NCI-H446 treated with DMSO at 0.1 percent for 48 hours (cell line): ENCODE data around the gene DNAJC9.
"Not testable (repeated sequence)": the region's sequence is repeated elsewhere in the genome, so short reads cannot be mapped to it uniquely, and the experiment has no call there.

ENCODE experiments used
- DNase-seq: peaks from one replicate; lab custom pipeline; 2025; lab: John Stamatoyannopoulos, UW

DNAJC9 gene, protein sequence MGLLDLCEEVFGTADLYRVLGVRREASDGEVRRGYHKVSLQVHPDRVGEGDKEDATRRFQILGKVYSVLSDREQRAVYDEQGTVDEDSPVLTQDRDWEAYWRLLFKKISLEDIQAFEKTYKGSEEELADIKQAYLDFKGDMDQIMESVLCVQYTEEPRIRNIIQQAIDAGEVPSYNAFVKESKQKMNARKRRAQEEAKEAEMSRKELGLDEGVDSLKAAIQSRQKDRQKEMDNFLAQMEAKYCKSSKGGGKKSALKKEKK

DNA sequence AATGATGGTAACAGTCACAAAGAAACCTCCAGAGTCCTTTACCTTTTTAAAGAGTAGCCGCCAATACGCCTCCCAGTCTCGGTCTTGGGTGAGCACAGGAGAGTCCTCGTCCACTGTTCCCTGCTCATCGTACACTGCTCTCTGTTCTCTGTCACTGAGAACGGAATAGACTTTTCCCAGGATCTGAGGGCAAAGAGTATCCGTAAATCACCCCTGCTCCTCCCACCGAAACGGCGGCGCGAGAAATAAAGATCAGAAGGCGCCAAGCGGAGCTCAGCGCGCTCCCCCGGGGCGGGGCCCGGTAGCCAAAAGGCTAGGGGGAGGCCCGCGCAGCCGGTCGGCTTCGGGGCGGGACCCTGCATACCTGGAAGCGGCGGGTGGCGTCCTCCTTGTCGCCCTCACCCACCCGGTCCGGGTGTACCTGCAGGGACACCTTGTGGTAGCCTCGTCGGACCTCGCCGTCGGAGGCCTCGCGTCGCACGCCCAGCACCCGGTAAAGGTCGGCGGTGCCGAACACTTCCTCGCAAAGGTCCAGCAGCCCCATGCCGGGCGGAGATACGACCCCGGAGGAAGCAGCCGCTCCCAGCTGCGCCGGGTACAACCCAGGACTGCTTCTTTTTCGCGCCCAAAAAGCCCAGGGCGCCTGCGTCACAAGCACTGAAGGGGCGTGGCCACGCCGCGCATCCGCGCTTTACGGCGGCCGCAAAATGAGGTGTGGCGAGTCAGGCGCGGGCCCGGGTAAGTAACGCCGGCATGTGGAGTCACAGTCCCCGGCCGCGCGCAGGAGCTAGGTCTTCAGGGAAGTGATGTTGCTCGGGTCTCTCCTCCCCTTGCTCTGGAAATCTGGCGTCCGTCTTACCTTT, at the start of gene DNAJC9:
TSS of gene DNAJC9 (minus strand) at position 610 of the 863 bp plus-strand sequence. CDS start at position 544, 66 bp downstream.
- peak; percentile 81 for DNase-seq

DNA sequence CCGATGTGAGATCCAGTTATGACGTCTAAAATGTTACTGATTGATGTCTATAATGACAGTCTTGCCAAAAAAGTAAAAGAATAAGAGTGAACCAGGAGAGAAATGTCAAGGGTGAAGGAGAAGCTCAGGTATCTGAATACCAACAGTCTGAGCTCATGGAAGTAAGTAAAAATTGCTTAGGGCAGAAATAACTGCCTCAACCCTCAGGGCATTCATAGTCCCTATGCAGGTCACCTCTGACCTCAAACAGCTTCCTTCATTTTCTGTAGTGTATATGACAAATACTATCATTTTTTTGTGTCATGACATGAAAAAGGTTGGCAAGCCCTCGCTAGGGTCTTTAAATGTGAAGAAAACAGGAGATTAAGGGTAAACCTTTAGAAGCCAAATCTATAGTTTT, 46.4 kb upstream of the DNAJC9 start:
- DNase-seq, result no peak

DNA sequence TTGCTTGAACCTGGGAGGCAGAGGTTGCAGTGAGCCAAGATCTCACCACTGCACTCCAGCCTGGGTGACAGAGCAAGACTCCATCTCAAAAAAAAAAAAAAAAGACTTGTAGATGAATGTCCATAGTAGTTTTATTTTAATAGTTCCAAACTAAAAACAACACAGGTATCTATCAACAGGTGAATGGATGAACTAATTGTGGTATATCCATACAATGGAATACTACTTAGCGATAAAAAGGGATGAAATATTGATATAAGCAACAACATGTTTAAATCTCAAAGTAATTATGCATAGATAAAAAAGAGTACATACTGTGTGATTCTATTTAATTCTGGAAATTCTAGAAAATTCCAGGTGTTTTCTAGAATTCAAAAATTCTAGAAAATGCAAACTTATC, 42.9 kb upstream of the DNAJC9 start:
- DNase-seq, result no peak

DNA sequence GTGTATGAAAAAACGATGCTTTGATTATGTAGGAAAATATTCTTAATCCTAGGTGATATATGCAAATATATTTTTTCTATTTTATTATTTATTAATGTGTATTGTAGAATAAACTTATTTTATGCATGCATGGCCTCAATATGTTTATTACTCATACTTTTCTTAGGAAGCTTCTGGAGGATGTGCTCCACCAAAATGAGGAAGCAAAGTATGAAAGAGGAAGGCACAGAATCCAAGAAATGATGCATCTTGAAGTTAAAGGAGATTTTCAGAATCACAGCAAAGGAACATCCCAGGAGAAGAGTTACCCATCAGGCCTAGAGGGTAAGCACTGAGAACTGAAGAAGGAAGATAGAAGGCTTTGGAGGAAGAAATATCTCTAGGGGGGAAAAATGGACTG, 40.4 kb upstream of the DNAJC9 start:
- no peak for DNase-seq

DNA sequence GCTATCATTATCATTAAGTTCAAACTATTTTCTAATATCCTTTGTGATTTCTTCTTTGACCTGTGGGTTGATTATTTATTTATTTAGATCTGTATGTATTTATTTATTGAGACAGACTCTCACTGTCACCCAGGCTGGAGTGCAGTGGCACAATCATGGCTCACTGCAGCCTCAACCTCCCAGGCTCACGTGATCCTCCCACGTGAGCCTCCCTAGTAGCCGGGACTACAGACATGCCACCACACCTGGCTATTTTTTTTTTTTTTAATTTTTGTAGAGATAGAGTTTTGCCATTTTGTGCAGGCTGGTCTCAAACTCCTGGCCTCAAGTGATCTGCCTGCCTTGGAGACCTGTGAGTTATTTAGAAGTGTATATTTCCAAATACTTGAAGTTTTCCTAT, 34.0 kb upstream of the DNAJC9 start:
- no peak for DNase-seq

DNA sequence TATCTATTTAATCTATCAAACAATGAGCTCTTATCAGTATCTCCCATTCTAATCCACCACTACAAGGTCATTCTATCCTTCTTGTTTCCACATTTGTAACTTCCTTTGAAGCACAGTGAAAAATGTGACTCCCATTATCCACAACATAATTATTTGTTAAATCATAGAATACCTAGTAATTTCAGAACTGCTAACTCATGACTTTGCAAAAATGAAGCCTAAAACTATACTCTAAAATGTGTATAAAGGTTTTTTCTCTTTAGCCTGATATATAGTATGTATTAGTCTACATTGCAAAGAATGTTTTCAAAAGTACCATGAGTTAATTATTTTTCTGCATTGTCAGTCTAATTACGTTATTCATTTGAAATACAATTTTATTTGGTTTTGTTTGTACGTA, 17.4 kb upstream of the DNAJC9 start:
- no peak for DNase-seq

DNA sequence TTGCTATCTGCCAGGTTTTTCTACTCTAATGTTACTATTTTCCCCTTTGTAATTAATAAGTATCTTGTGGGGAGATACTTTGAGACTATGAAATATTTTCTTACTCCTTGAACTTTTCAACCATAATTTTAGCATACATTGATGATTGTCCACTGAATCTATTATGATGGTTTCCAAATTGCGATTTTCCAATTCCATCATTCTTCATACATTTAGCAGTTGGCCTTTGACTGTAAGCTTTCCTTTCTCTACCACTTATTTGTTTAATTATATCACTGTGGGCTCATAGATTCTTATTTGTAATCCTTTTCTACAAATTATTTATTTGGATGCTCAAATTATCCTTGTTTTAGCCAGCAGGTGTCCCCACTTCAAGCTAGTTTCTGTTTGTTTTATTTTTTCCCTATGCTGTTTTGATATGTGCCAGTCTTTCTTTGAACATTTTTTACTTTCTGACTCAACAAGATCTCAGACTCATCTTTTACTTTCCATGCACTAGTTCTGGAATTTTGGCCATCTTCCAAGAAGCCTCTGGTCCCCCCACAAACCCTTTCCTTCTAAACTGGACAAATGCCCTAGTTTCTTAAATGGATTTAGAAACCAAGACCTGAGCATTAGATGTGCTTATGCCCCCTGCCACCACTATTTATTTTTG, 16.8 kb upstream of the DNAJC9 start:
- no peak for DNase-seq

DNA sequence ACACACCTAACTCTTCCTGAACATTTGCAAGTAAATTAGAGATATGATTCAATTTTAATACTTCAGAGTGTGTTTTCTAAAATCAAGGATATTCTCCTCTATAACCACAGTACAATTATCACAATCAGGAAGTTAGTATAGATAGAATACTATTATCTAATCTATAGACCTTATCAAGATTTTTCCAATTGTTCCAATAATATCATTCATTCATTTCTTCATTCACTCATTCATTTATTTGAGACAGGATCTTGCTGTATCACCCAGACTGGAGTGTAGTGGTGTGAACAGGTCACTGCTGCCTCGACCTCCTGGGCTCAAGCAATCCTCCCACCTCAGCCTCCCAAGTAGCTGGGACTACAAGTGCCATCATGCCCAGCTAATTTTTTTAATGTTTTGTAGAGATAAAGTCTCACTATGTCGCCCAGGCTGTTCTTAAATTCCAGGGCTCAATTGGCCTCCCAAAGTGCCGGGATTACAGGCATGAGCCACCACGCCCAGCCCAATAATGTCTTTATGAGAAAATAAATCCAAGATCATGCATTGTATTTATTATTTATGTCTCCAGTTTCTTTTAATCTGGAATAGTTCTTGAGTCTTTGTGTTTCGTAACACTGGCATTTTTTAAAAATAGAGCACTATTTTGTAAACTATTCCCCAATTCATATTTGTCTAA, 16.0 kb upstream of the DNAJC9 start:
- no peak for DNase-seq

DNA sequence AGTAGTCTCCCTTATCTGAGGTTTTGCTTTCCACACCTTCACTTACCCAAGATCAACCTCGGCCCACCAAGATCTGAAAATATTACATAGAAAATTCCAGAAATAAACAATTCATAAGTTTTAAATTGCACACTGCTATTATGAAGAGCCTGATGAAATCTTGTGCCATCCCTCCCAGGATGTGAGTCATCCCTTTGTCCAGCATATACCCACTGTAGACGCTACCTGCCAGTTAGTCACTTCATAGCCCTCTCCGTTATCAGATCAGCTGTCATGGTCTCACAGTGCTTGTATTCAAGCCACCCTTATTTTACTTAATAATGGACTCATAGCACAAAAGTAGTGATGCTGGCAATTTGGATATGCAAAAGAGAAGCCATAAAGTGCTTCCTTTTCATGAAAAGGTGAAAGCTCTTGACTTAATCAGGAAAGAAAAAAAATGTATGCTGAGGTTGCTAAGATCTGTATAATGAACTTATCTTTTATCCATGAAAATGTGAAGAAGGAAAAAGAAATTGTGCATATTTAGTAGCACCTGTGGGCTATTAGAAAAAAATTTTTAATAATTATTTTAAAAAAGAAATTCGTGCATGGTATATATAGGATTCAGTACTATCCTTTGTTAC, 15.2 kb upstream of the DNAJC9 start:
- no peak for DNase-seq

DNA sequence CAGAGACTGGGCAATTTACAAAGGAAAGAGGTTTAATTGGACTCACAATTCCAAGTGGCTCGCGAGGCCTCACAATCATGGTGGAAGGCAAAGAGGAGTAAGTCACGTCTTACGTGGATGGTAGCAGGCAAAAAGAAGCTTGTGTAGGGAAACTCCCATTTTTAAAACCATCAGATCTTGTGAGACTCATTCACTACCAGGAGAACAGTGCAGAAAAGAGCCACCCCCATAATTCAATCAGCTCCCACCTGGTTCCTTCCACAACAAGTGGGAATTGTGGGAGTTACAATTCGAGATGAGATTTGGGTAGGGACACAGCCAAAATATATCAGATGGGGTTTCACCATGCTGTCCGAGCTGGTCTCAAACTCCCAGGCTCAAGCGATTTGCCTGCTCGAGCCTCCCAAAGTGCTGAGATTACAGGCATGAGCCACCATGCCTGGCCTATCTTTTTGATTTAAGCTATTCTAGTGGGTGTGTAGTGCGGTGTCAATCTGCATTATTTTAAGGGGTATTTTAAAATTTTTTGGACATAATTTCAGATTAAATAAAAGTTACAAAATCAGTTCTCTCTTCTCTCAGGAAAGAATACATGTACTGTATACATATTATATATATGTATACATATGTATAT, 14.4 kb upstream of the DNAJC9 start:
- DNase-seq, result no peak

DNA sequence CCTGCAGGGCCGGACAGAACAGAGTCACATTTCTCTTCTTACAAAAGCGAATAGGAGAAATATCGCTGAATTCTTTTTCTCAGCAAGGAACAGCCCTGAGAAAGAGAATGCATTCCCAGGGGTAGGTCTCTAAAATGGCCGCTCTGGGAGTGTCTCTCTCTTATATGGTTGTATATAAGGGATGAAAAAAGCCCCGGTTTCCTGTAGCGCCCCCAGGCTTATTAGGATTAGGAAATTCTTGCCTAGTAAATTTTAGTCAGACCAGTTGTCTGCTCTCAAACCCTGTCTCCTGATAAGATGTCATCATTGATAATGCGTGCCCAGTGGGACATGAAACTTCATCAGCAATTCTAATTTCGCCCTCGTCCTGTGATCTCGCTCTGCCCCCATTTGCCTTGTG, 11.6 kb upstream of the DNAJC9 start:
- DNase-seq, result not testable (repeated sequence)

DNA sequence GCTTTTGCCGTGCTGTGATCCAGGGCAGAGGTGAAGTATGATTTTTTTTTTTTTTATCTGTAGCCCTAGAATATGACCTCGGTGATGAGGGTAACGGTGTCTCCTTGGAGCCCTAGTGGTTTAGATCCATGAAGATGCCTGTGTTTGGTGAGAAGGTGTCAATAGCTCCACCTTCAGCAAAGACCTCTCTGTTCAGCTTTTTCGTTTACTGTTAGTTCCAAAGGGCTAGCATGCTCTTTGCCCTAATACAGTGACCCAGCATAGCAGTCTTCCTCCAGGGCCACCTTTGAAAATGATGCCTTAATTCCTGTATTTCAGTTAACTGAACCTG, 6.1 kb upstream of the DNAJC9 start:
- DNase-seq, result no peak

DNA sequence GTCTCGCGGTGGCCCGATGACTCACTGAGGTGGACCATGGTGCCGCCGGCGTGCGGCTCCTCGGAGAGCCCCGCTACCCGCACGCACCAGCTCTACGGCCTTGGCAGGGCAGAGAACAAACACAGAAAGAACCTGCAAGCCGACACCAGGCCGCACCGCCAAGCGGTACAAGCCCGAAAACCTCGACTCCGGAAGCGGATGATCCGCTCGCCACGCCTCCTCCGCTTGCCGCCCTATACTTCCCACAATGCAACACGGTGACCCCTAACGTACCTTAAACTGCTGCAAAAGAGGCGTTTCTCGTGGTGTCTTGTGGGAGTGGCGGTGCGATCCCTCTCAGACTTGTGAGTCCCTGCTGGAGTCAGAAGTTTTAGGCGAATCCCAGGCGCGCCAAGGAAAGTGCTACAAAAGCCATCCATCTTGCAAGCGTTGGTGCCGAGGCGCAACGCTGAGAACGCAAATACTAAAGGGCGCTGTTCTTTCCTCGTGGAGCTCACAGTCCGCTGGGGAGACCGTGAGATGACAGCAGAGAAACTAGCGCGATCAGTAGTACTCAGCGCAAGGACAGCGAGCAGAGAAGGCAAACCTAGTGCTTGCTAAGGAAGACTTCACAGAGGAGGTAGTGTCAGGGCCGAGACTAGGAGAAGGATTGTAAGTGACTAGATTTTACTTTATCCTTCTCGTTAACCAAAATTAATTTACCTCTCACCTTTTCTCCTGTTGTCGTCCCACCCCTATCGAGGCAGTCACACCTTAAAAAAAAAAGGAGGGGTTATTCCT, 5.6 kb upstream of the DNAJC9 start, which contains the start of gene MRPS16:
TSS of gene MRPS16 (minus strand) at position 200 of the 780 bp plus-strand sequence. CDS start at position 38, 162 bp downstream.
- peak; percentile 89 for DNase-seq

DNA sequence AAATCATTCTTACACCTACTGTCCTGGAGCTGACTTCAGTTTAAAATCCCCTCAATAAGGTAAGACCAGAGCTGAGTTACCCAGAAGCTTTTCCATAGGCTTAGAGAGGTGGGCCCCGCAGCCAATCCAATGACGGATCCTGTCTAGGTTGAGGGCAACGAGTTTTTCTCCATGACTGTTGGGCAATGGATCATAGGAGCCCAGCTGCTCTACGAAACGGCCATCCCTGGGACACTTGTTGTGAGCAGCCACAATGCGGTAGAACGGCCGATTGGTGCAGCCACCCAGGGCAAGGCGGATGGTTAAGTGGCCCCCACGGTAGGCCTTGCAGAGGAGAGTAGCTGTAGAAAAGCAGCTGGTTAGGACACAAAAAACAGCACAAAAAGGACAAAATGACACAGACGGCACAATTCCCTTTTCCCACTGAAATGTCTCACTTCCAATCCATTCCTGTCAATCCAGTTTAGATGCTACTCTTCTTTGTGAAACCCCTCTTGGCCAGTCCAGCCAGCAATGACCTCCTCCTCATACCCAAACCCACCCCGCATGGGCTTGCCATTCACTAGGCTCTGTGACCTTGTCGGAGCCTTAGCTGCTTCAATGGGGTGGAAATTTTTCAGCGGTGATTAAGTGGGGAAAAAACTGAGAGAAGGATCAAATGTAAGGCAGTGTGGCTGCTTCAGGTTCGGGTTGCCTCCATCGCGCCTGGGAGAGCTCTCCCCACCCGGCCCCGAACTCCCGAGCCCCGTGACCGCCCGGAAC, 4.8 kb upstream of the DNAJC9 start:
- DNase-seq, result no peak

DNA sequence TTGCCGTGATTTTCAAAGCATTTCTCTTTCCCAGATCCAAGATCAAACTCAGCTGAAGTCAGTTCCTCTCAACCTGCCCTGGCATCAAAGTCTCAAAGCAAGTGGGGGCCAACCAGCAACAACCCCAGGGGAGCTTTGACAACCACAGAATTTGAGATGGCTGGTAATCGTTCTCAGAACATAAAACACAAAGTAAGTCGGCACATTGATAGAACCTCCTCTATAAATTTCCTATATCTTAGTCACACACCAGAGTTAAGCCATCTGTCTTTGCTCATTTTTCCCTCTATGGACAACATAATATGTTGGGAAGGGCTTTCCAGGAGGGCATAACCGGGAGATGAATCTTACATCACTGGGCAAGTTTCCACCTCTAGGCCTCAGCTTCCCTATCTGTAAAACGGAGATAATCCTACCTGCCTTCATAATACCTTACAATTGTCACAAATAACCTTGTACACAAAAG, 1.2 kb upstream of the DNAJC9 start:
- DNase-seq, result no peak

DNA sequence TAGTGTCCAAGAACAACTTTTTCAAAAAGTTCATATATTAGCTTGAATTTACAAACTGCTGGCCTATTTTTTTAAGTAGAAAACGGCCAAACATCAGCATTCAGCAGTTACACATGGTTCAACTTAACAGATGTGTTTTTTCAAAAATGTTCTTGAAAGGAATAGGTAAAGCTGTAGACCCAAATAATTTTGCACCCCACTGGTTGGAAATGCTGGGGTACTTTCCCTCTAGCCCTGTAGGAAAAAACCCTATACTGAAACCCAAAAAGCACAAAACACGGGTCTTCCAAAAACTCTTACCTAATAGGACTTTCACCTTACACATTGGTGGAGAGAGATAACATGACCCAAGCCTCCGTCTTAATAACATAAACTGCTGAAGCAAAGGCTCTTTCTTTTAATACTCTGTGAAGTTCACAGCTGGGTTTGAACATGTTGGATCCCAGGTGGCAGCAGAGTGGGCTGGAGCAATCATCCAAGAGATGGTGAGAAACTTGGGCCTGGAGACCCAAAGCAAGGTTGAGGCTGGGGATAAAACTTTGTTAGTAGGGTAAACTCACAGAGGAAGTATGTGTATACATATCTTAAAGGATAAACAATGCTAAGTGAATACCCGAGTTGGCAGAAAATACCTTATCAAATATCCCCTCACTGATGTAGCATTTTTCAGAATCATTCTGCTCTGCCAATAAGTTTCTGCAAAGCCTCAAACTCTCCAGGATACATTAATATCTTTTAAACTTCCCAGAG, 629 bp upstream of the DNAJC9 start:
- DNase-seq, result no peak

DNA sequence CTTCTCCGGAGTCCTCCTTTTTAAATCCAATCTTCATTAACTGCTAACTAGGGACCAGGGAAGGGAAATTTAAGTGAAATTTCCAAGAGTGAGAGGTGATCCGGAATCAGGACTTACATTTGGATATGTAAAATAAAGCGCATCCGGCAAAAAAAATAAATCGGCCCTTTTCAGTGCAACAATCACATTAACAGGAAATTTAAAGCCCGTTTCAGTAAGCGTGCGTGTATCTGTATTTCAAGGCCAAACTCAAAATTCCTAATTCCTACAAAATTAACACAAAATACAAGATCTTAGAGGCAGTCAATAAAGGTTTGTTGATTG, 771 bp downstream of the DNAJC9 start:
- no peak for DNase-seq

DNA sequence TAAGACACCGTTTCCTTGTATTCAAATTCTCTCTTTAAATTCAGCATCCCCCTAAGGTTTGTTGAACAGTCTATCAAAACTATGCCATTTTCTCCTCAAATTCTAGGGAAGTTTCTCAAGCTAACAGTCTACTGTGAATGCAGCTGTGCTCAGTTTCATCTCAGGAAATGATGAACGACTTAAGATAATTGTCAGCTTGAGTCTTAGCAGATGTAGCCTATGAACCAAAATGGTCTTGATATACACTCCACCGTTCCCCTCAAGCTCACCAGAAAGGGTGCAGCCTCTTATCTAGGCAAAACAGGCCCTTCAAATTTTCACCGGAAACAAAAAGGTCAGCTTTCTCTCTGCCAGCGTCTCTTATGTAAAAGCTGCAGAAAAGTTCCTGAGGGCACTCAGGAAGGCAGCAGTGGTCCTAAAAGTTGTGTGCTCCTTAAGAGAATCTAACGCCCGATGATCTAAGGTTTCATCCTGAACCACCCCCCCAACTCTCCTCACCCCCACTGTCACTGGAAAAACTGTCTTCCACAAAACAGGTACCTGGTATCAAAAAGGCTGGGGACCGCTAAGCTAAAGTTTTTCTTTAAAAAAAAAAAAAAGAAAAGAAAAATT, 2.1 kb downstream of the DNAJC9 start:
- no peak for DNase-seq

DNA sequence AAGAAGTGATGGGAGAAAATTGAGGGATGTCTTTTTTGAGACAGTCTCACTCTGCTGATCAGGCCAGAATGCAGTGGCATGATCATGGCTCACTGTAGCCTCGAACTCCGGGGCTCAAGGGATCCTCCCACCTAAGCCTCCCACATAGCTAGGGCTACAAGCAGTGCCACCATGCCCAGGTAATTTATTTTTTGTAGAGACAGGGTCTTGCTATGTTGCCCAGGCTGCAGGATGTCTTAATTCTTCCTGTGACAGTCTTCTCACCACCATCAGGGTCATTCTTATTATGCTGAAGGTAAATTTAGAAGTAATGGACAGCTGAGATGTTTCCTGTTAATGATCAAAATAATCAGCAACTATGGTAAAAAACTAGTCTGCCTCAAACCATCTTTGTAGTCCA, 7.1 kb downstream of the DNAJC9 start:
- DNase-seq, result no peak
